ENCODE results near the gene SLC7A8. TPM values are rescaled to one million over a fixed set of nuclear protein-coding genes. Genes with fewer than 3 reads are reported as not detected.

SLC7A8 gene
- polyA plus RNA-seq, 1 donor (not counting 4 experiments of a cell fraction or from before 2014, with no cell fraction given): 29.1 TPM

DNA sequence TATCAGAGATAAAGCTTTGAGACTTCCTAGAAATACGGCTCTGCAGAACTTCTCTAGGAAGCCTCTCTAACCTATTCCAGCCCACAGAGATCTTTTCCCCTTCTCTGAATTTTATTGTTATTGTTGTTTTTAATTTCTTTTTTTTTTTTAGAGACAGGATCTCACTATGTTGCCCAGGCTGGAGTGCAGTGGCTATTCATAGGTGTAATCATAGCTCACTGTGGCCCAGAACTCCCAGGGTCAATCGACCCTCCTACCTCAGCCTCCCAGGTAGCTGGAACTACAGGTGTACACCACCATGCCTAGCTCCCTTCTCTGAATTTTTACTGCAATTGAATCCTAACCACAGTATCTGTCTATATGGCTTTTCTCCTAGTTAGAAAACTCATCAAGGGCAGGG, 19.6 kb downstream of the SLC7A8 start:
- Histone ChIP-seq H4K20me1 (ENCODE audit: control insufficient read depth, extremely low read depth, insufficient read depth, low read length) (no peaks in the 10 kb centered on the region), H3K27ac (ENCODE audit: control insufficient read depth, insufficient read depth, low read length) (no peak overlapping the region), H3K27me3 (ENCODE audit: control insufficient read depth, extremely low read depth, insufficient read depth, low read length) (no peaks in the 10 kb centered on the region), H3K9me1 (ENCODE audit: control insufficient read depth, extremely low read depth, insufficient read depth, low read length) (no peaks in the 10 kb centered on the region), H3K4me2 (ENCODE audit: control insufficient read depth, extremely low read depth, insufficient read depth, low read depth, low read length) (no peak overlapping the region), H3K9me3 (ENCODE audit: control insufficient read depth, low read depth, low read length) (no peaks in the 10 kb centered on the region), H3K9ac (ENCODE audit: control insufficient read depth, extremely low read depth, insufficient read depth, low read length) (no peak overlapping the region), H2AFZ (ENCODE audit: control insufficient read depth, low read length) (no peak overlapping the region), H3K4me1 (ENCODE audit: control insufficient read depth, extremely low read depth, insufficient read depth, low read length) (peaks cover 10% of the 10 kb centered on the region), H3K36me3 (ENCODE audit: control insufficient read depth in 2 of 2, extremely low read depth in 1 of 2, insufficient read depth in 2 of 2, low read length in 2 of 2) (peaks cover 0 to 23% of the 10 kb centered on the region in 2 experiments), H3K4me3 (ENCODE audit: control insufficient read depth in 2 of 3, extremely low read depth in 1 of 3, insufficient read depth in 2 of 3, low read depth in 1 of 3, low read length in 3 of 3) (no peak overlapping the region), H3K79me2 (ENCODE audit: control insufficient read depth, insufficient read depth, low read length) (no peaks in the 10 kb centered on the region)
- FAIRE-seq (no peak), DNase-seq (ENCODE audit: low read depth, low spot score) (no peak)
- dilution Hi-C loops (cut with MboI; ENCODE audit: extremely low pct_ligation_motif_present, low sequenced_read_pairs): no loop called here
- TF ChIP-seq EZH2 (IDR thresholded peaks at IDR 0.05; ENCODE audit: low read length): no peak
- TF ChIP-seq, protein P1, sequence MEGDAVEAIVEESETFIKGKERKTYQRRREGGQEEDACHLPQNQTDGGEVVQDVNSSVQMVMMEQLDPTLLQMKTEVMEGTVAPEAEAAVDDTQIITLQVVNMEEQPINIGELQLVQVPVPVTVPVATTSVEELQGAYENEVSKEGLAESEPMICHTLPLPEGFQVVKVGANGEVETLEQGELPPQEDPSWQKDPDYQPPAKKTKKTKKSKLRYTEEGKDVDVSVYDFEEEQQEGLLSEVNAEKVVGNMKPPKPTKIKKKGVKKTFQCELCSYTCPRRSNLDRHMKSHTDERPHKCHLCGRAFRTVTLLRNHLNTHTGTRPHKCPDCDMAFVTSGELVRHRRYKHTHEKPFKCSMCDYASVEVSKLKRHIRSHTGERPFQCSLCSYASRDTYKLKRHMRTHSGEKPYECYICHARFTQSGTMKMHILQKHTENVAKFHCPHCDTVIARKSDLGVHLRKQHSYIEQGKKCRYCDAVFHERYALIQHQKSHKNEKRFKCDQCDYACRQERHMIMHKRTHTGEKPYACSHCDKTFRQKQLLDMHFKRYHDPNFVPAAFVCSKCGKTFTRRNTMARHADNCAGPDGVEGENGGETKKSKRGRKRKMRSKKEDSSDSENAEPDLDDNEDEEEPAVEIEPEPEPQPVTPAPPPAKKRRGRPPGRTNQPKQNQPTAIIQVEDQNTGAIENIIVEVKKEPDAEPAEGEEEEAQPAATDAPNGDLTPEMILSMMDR (optimal IDR thresholded peaks at IDR 0.05 in 1 of 3, IDR thresholded peaks at IDR 0.05 in 1 of 3, conservative IDR thresholded peaks at IDR 0.05 in 1 of 3; ENCODE audit: extremely low read depth in 1 of 3, insufficient read depth in 2 of 3, low read length in 3 of 3): no peak

- Histone ChIP-seq H3K4me2 (ENCODE audit: control insufficient read depth, extremely low read depth, insufficient read depth, low read depth, low read length) (no peak overlapping the region), H3K9me1 (ENCODE audit: control insufficient read depth, extremely low read depth, insufficient read depth, low read length) (no peaks in the 10 kb centered on the region), H3K9ac (ENCODE audit: control insufficient read depth, extremely low read depth, insufficient read depth, low read length) (no peak overlapping the region), H3K4me3 (ENCODE audit: control insufficient read depth in 2 of 3, extremely low read depth in 1 of 3, insufficient read depth in 2 of 3, low read depth in 1 of 3, low read length in 3 of 3) (no peak overlapping the region), H3K27ac (ENCODE audit: control insufficient read depth, insufficient read depth, low read length) (no peak overlapping the region), H3K36me3 (ENCODE audit: control insufficient read depth in 2 of 2, extremely low read depth in 1 of 2, insufficient read depth in 2 of 2, low read length in 2 of 2) (peaks cover 0 to 24% of the 10 kb centered on the region in 2 experiments), H2AFZ (ENCODE audit: control insufficient read depth, low read length) (no peak overlapping the region), H3K27me3 (ENCODE audit: control insufficient read depth, extremely low read depth, insufficient read depth, low read length) (no peaks in the 10 kb centered on the region), H3K79me2 (ENCODE audit: control insufficient read depth, insufficient read depth, low read length) (no peaks in the 10 kb centered on the region), H3K9me3 (ENCODE audit: control insufficient read depth, low read depth, low read length) (no peaks in the 10 kb centered on the region), H4K20me1 (ENCODE audit: control insufficient read depth, extremely low read depth, insufficient read depth, low read length) (no peaks in the 10 kb centered on the region), H3K4me1 (ENCODE audit: control insufficient read depth, extremely low read depth, insufficient read depth, low read length) (peaks cover 10% of the 10 kb centered on the region)
- dilution Hi-C loops (cut with MboI; ENCODE audit: extremely low pct_ligation_motif_present, low sequenced_read_pairs): no loop called here
- TF ChIP-seq EZH2 (IDR thresholded peaks at IDR 0.05; ENCODE audit: low read length): no peak
- TF ChIP-seq, protein P1 (optimal IDR thresholded peaks at IDR 0.05 in 1 of 3, IDR thresholded peaks at IDR 0.05 in 1 of 3, conservative IDR thresholded peaks at IDR 0.05 in 1 of 3; ENCODE audit: extremely low read depth in 1 of 3, insufficient read depth in 2 of 3, low read length in 3 of 3): no peak
- DNase-seq (ENCODE audit: low read depth, low spot score) (no peak), FAIRE-seq (no peak)
Observed at GRCh38 chr14:23162800-23163199, 20.7 kb downstream of the SLC7A8 start.

Measured in keratinocyte (primary cell).